Mononuclear cell (primary cell): Measurements from ENCODE around the gene PTPRE. TPM values are rescaled to one million over a fixed set of nuclear protein-coding genes. Genes with fewer than 3 reads are reported as not detected.
"Not testable (repeated sequence)": the region's sequence is repeated elsewhere in the genome, so short reads cannot be mapped to it uniquely, and the experiment has no call there.

Experiments used
- H3K27me3 ChIP-seq: 2 replicates; pipeline ENCODE4 v1.6.0; 2011; ENCODE audit warnings: low read length, control low read depth; ENCODE audit not compliant: insufficient read depth
- H3K4me1 ChIP-seq: 2 replicates; pipeline ENCODE4 v1.5.1; 2011; ENCODE audit warnings: mild to moderate bottlenecking, low read length, control low read depth; ENCODE audit not compliant: insufficient read depth
- H3K4me3 ChIP-seq: 2 replicates; pipeline ENCODE4 v1.5.1; 2011; ENCODE audit warnings: mild to moderate bottlenecking, low read length, moderate library complexity
- H3K9me3 ChIP-seq: 2 replicates; pipeline ENCODE4 v1.5.1; 2011; ENCODE audit warnings: low read depth, mild to moderate bottlenecking, control low read depth, low read length
- total RNA-seq: library from RNA; depleted of rRNA; stranded (reverse); fragments of >200 nt; gene quantifications from one replicate; pipeline ENCODE4 v1.2.3, GENCODE V29; 2012

The PTPRE gene
- total RNA-seq, 1 donor, result 205 TPM

GRCh38 chr10:128087884-128088709, 181.2 kb downstream of the PTPRE start:
- no peaks in the 10 kb centered on the region for H3K4me1 ChIP-seq
- H3K9me3 ChIP-seq, result no peaks in the 10 kb centered on the region
- no peaks in the 10 kb centered on the region for H3K27me3 ChIP-seq
- no peak overlapping the region for H3K4me3 ChIP-seq

GRCh38 chr10:128091636-128092210, 184.8 kb downstream of the PTPRE start:
- Histone ChIP-seq H3K27me3 (no peaks in the 10 kb centered on the region), H3K4me3 (no peak overlapping the region), H3K4me1 (peaks cover 13% of the 10 kb centered on the region), H3K9me3 (no peaks in the 10 kb centered on the region)

GRCh38 chr10:128092454-128092853, 185.6 kb downstream of the PTPRE start:
- no peaks in the 10 kb centered on the region for H3K9me3 ChIP-seq
- peaks cover 16% of the 10 kb centered on the region for H3K4me1 ChIP-seq
- H3K27me3 ChIP-seq, result no peaks in the 10 kb centered on the region
- no peak overlapping the region for H3K4me3 ChIP-seq

GRCh38 chr10:128094596-128094995, 187.7 kb downstream of the PTPRE start:
- H3K9me3 ChIP-seq, H3K4me3 ChIP-seq, H3K27me3 ChIP-seq: not testable (repeated sequence)
- H3K4me1 ChIP-seq, result peaks cover 16% of the 10 kb centered on the region

GRCh38 chr10:128095027-128095752, 188.3 kb downstream of the PTPRE start:
- H3K4me1 ChIP-seq, result peaks cover 16% of the 10 kb centered on the region
- H3K4me3 ChIP-seq, result no peak overlapping the region
- H3K27me3 ChIP-seq, result no peaks in the 10 kb centered on the region
- H3K9me3 ChIP-seq, result no peaks in the 10 kb centered on the region

GRCh38 chr10:128095753-128096469, 189.0 kb downstream of the PTPRE start:
- H3K27me3 ChIP-seq, result no peaks in the 10 kb centered on the region
- H3K4me3 ChIP-seq, result no peak overlapping the region
- no peaks in the 10 kb centered on the region for H3K9me3 ChIP-seq
- H3K4me1 ChIP-seq, result peaks cover 16% of the 10 kb centered on the region

GRCh38 chr10:128096486-128097199, 189.7 kb downstream of the PTPRE start:
- Histone ChIP-seq H3K9me3 (no peaks in the 10 kb centered on the region), H3K4me3 (no peak overlapping the region), H3K4me1 (peaks cover 16% of the 10 kb centered on the region), H3K27me3 (no peaks in the 10 kb centered on the region)

GRCh38 chr10:128097783-128098182, 190.9 kb downstream of the PTPRE start:
- no peaks in the 10 kb centered on the region for H3K9me3 ChIP-seq
- H3K4me3 ChIP-seq, result no peak overlapping the region
- no peaks in the 10 kb centered on the region for H3K27me3 ChIP-seq
- peaks cover 16% of the 10 kb centered on the region for H3K4me1 ChIP-seq

- Histone ChIP-seq H3K4me3 (no peak overlapping the region), H3K4me1 (peaks cover 17% of the 10 kb centered on the region), H3K9me3 (no peaks in the 10 kb centered on the region), H3K27me3 (no peaks in the 10 kb centered on the region)
Measured at GRCh38 chr10:128098631-128099030, 191.7 kb downstream of the PTPRE start.

GRCh38 chr10:128099901-128100300, 193.0 kb downstream of the PTPRE start:
- no peaks in the 10 kb centered on the region for H3K27me3 ChIP-seq
- H3K4me1 ChIP-seq, result peaks cover 23% of the 10 kb centered on the region

GRCh38 chr10:128101901-128102300, 195.0 kb downstream of the PTPRE start:
- Histone ChIP-seq H3K27me3 (no peaks in the 10 kb centered on the region), H3K4me1 (peaks cover 8% of the 10 kb centered on the region), H3K9me3 (no peaks in the 10 kb centered on the region), H3K4me3 (no peak overlapping the region)

More at GRCh38 chr10:128099901-128100300, 193.0 kb downstream of the PTPRE start:
- no peaks in the 10 kb centered on the region for H3K9me3 ChIP-seq
- H3K4me3 ChIP-seq, result no peak overlapping the region

- peaks cover 8% of the 10 kb centered on the region for H3K4me1 ChIP-seq
- H3K9me3 ChIP-seq, result no peaks in the 10 kb centered on the region
- H3K4me3 ChIP-seq, result no peak overlapping the region
- no peaks in the 10 kb centered on the region for H3K27me3 ChIP-seq
Measured at GRCh38 chr10:128102480-128103228, 195.8 kb downstream of the PTPRE start.

- no peaks in the 10 kb centered on the region for H3K27me3 ChIP-seq
- no peak overlapping the region for H3K4me3 ChIP-seq
- H3K9me3 ChIP-seq, result no peaks in the 10 kb centered on the region
- H3K4me1 ChIP-seq, result peaks cover 8% of the 10 kb centered on the region
Measured at GRCh38 chr10:128103229-128103714, 196.4 kb downstream of the PTPRE start.

GRCh38 chr10:128105383-128105782, 198.5 kb downstream of the PTPRE start:
- peaks cover 8% of the 10 kb centered on the region for H3K4me1 ChIP-seq
- H3K27me3 ChIP-seq, result no peaks in the 10 kb centered on the region
- no peaks in the 10 kb centered on the region for H3K9me3 ChIP-seq
- no peak overlapping the region for H3K4me3 ChIP-seq
